DND-41 (cell line): ENCODE data around the gene ZNF638.

Experiments
- CTCF ChIP-seq: IDR thresholded peaks from 2 replicates; pipeline ENCODE4 v1.5.1; 2012; ENCODE audit warnings: borderline replicate concordance, low read length, moderate library complexity, mild to moderate bottlenecking; ENCODE audit not compliant: poor library complexity, severe bottlenecking; ENCODE audit errors: extremely low read depth
- EZH2 ChIP-seq: IDR thresholded peaks from 3 replicates; pipeline ENCODE4 v1.6.1; 2012; ENCODE audit warnings: borderline replicate concordance, low read depth, mild to moderate bottlenecking, moderate library complexity, low read length, inconsistent platforms; ENCODE audit not compliant: severe bottlenecking

GRCh38 chr2:71326968-71327367, 4.6 kb upstream of the ZNF638 start:
- no peak for TF ChIP-seq CTCF
- no peak for TF ChIP-seq EZH2
